HG03565 (cell line): Measurements from ENCODE around the gene SLC25A23.
"Not testable (repeated sequence)": the region's sequence is repeated elsewhere in the genome, so short reads cannot be mapped to it uniquely, and the experiment has no call there.

Experiments used
- ATAC-seq: cut with Tn5 transposase; IDR thresholded peaks from one replicate; pipeline ENCODE4 v1.9.1; 2021; ENCODE audit warnings: mild to moderate bottlenecking, moderate library complexity; ENCODE audit not compliant: unreplicated experiment

The SLC25A23 gene

DNA sequence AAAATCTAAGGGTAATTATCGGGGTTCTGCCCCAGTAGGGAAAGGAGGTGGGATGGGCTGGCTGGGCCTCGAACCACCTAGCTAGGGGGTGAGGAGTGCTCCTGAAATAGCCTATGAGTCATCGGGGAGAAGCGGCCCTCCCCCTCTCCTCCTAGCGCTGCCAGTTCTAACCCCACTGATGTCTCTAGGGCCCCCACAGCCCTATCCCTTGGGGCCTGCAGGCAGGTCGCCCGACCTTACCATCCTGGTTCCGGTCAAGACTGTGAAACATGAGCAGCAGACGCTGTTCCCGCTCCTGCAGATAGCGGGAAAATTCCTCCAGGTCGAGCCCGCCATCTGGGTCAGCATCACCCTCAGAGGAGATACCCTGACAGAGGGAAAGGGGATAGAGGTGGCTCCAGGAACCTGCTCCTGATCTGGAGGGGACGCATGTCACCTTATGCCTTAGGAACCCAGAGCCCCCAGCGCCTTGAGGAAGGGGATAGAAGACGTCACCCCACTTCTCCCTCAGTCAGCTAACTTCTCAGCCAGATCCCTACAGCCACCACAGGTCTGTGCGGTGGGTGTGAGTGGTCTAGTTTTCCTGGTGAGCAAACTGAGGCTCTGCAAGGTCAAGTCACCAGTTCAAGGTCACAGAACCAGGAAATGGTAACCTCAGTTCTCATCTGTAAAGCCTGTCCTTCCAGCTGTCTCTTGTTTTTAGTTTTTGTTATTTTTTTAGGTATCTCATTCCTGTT lies 1.5 kb downstream of the SLC25A23 start:
- no peak for ATAC-seq

- ATAC-seq, result no peak
Observed at GRCh38 chr19:6455924-6456323, 3.7 kb downstream of the SLC25A23 start.

- ATAC-seq, result no peak
Observed at GRCh38 chr19:6453951-6454565, 5.5 kb downstream of the SLC25A23 start.

DNA sequence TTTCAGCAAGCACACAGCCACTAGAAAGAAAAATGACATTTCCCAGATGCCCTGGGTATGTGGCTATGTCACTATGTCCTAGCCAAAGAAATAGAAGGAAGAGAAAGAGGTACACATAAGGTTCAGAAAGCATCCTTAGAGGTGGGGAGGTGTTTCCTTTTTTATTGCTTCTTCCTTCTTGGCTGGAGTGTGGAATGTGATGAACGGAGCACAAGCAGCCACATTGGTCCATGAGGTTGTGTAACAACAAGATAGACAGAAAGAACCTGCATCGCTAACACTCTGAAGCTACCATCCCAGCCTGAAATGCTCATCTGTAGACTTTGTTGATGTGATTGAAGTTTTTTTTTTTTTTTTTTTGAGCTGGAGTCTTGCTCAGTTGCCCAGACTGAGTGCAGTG lies 6.7 kb downstream of the SLC25A23 start:
- no peak for ATAC-seq

DNA sequence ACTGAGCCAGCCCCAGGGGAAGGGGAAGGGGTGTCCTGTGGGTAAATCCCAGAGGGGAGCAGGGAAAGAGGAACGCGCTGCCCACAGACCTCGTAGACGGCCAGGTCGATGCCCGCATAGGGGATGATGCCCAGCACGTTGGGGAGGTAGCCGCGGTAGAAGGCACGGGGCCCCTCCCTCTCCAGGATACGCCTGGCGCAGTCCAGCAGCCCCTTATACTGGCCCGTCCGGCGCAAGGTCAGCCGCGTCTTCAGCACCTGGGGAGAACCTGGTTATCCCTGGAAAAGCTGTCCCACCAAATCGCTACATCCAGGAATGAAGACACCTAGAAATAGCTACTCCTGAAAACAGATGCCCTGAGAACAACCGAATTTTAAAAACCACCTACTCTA lies 7.4 kb downstream of the SLC25A23 start:
- ATAC-seq, result no peak

GRCh38 chr19:6451583-6452222 lies 7.9 kb downstream of the SLC25A23 start:
- ATAC-seq, result no peak

DNA sequence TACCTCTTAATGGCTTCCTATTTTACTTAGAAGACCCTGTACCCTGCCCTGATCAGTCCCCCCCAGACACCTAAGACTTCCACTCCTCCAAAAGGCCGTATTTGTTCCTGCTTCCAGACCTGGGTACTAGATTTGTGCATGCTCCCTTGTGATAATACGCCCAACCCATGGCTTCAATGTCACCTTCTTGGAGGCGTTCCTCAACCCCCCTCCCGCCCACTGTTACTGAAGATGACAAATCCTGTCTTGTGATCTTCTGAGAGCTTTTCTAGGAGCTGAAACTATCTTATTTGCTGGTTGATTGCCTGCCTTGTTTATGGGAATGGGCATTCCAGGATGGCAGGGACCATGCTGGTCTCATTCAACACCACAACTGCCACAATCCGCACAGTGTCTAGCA lies 9.4 kb downstream of the SLC25A23 start:
- ATAC-seq, result no peak

DNA sequence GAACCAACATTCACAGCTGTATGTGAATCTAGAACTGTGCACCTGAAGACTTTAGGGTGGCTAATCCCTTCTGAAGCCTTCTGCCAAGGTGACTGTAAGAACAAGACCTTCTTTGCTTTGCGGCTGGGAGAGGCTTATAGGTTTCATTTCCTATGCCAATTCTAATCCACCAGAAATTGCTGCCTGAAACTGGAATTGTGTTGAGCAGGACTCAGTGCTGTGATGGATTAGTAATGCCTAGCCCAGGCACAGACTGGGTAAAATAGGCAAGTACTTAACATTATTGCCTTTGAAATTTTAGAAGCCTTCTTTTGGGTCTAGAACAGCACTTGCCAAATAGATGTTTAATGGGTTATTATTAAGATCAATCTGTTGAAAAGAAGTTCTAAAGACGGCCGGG lies 11.5 kb downstream of the SLC25A23 start:
- ATAC-seq, result no peak

GRCh38 chr19:6446452-6446851 lies 13.1 kb downstream of the SLC25A23 start:
- ATAC-seq, result no peak

DNA sequence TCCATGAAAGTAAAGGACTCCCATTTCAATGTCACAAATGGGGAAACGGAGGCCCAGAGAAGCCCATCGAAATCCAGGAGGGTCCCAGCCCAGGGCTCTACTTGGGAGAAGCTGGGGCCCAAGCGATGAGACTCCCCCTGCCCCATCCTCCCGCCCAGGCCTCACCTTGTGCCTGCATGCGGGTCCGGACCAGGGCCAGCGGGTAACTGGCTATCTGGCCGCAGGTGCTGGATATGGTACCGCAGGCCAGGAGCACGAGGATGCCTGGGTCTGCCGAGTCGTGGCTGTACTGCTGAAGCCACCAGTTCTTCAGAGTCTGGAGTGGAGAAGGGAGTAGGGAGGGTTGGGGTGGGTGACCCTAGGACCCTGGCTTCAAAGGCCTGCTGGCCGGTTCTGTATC lies 15.6 kb downstream of the SLC25A23 start:
- no peak for ATAC-seq

DNA sequence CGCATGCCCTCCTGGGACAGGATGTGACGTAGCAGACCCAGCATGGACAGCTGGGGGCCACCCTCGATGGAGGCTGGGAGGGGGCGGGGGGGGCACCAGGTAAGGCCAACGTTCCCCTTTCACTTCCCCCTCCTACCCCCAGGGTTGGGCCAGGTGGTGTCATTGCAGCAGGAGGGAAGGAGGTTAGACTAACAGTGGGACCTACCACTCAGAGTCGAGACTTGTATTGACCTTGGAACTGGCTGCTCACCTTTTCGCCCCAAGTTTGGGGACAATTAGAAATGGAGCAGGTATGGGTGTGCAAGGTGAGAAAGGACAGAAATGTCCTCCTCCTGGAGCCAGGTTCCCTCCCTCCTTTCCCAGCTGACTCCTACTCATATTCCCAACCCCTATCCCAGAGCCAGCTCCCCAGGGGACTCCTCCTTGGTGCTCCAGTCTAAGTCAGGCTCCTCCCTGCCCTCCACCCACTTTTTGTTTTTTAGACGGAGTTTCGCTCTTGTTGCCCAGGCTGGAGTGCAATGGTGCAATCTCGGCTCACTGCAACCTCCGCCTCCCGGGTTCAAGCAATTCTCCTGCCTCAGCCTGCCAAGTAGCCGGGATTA lies 17.4 kb downstream of the SLC25A23 start:
- no peak for ATAC-seq

- no peak for ATAC-seq
Observed at GRCh38 chr19:6440905-6441304, 18.7 kb downstream of the SLC25A23 start.

DNA sequence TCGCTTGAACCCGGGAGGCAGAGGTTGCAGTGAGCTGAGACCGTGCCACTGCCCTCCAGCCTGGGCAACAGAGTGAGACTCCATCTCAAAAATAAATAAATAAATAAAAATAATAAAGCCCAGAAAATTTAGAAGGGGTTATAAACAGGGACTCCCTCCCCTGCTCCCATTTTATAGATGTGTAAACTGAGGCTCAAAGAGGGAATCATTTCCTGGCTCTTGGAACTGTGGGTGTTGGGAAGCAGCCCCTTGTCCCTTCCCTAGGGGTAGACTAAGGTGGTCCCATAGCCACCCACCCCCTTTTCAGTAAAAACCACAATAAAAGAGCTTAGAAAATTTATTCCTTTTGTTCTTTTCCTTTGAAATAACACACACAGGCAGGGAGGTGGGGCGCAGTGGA lies 19.8 kb downstream of the SLC25A23 start:
- no peak for ATAC-seq

DNA sequence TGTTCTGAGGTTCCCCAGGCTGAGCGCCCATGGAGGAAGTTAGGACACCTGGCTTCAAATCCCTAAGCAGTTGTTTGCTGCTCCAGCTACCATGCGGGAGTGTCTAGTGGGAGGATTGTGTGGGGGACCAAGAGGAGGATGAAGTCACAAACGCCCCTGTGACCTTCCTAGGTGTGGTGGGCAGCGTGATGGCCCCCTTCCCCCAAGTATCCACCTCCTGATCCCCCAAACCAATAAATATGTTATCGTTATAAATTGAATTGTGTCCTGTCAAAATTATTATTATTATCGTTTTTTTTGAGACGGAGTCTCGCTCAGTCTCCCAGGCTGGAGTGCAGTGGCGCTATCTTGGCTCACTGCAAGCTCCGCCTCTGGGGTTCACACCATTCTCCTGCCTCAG lies 25.9 kb downstream of the SLC25A23 start, which contains the start of gene SLC25A41:
TSS of gene SLC25A41 (minus strand) at position 101 of the 400 bp plus-strand sequence. CDS start at position 31, 70 bp downstream.
- ATAC-seq, result no peak

DNA sequence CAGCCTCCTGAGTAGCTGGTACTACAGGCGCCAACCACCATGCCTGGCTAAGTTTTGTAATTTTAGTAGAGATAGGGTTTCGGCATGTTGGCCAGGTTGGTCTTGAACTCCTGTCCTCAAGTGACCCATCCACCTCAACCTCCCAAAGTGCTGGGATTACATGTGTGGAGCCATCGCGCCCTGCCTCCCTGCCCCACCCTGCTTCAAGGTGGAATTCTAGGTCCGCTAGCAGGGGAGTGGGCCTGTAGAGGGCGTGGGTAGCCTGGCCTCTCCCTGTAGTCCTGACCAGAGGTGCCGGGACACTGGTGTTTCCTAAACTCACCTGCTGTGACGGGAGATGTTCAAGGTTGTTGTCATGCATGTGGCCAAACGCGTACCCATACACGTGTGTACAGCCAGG lies 26.4 kb downstream of the SLC25A23 start:
- ATAC-seq, result no peak

DNA sequence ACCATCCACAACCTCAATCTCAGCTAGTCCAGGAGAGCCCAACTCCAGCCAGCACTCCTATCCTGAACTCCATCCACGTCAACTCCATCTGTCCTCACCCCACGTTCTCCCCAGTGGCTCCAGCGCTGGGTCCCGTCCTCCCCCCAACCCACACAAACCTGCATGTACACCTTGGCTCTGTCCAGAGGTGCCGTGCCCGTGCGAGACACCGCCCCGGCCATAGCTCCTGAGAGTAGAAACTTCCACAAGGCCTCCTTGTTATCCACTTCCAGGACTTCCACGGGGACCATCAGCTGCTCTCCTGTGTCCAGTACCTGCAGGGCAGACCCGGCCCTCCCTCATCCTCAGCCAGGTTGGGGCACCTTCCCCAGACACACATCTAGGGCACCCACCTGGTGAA lies 27.7 kb downstream of the SLC25A23 start:
- no peak for ATAC-seq

GRCh38 chr19:6429419-6430221 lies 30.0 kb downstream of the SLC25A23 start:
- no peak for ATAC-seq

- not testable (repeated sequence) for ATAC-seq
Observed at GRCh38 chr19:6428692-6429418, 30.7 kb downstream of the SLC25A23 start.

GRCh38 chr19:6427131-6427530 lies 32.5 kb downstream of the SLC25A23 start:
- ATAC-seq, result no peak
